ENCODE data around the gene HGF.

DNA sequence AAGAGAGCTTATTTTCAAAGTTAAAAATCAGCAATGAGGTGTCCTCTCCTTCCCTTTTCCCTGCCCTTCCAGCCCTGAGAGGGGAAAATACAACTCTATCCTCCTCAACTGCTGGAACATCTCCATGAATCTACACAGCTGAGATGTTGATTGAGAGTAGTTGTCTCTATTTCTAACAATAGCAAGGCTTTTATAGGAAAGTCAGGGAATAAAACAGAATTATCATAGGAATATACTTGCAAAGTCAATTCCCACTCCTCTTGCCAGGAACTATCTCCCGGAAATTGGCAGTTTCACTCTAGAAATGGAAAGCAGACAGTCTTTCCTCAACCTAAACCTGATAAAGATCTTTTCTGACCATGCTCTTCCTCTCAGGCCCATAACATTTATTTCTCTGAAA is 8.8 kb downstream of the HGF start:
- no peak for TF ChIP-seq TAF1 (IDR thresholded peaks at IDR 0.05; ENCODE audit: low read depth)
- TF ChIP-seq FOXM1 (IDR thresholded peaks at IDR 0.05; ENCODE audit: borderline replicate concordance, low read depth): no peak
- no peak for TF ChIP-seq YY1 (IDR thresholded peaks at IDR 0.05; ENCODE audit: low read depth)
- TF ChIP-seq TCF12 (IDR thresholded peaks at IDR 0.05; ENCODE audit: low read depth): no peak
- TF ChIP-seq EGR1 (IDR thresholded peaks at IDR 0.05): no peak
- TF ChIP-seq, protein P1, sequence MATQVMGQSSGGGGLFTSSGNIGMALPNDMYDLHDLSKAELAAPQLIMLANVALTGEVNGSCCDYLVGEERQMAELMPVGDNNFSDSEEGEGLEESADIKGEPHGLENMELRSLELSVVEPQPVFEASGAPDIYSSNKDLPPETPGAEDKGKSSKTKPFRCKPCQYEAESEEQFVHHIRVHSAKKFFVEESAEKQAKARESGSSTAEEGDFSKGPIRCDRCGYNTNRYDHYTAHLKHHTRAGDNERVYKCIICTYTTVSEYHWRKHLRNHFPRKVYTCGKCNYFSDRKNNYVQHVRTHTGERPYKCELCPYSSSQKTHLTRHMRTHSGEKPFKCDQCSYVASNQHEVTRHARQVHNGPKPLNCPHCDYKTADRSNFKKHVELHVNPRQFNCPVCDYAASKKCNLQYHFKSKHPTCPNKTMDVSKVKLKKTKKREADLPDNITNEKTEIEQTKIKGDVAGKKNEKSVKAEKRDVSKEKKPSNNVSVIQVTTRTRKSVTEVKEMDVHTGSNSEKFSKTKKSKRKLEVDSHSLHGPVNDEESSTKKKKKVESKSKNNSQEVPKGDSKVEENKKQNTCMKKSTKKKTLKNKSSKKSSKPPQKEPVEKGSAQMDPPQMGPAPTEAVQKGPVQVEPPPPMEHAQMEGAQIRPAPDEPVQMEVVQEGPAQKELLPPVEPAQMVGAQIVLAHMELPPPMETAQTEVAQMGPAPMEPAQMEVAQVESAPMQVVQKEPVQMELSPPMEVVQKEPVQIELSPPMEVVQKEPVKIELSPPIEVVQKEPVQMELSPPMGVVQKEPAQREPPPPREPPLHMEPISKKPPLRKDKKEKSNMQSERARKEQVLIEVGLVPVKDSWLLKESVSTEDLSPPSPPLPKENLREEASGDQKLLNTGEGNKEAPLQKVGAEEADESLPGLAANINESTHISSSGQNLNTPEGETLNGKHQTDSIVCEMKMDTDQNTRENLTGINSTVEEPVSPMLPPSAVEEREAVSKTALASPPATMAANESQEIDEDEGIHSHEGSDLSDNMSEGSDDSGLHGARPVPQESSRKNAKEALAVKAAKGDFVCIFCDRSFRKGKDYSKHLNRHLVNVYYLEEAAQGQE (IDR thresholded peaks at IDR 0.05; ENCODE audit: low read depth): no peak
- TF ChIP-seq NFIC (IDR thresholded peaks at IDR 0.05): no peak
